ENCODE results near the gene PDS5A.
"Not testable (repeated sequence)": the region's sequence is repeated elsewhere in the genome, so short reads cannot be mapped to it uniquely, and the experiment has no call there.

The PDS5A gene

GRCh38 chr4:39905656-39906055 is 72.1 kb downstream of the PDS5A start:
- DNase-seq (ENCODE audit: low spot score), result no peak

DNA sequence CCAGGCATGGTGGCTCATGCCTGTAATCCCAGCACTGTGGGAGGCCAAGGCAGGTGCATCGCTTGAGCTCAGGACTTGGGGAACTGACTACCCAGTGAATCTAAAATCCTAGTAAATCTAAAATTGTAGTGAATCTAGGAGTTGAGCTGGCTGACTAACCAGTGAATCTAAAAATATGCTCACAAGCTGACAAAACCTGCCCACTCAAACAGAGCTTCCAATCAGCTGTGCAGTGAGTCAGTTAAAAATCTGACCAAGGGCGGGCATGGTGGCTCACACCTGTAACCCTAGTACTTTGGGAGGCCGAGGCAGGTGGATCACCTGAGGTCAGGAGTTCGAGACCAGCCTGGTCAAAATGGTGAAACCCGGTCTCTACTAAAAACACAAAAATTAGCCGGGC is 72.7 kb downstream of the PDS5A start:
- not testable (repeated sequence) for DNase-seq (ENCODE audit: low spot score)

- no peak for DNase-seq (ENCODE audit: low spot score)
Observed at GRCh38 chr4:39900966-39901365, 76.7 kb downstream of the PDS5A start.

GRCh38 chr4:39899291-39899690 is 78.4 kb downstream of the PDS5A start:
- DNase-seq (ENCODE audit: low spot score), result no peak

- no peak for DNase-seq (ENCODE audit: low spot score)
Observed at GRCh38 chr4:39898015-39898414, 79.7 kb downstream of the PDS5A start.

DNA sequence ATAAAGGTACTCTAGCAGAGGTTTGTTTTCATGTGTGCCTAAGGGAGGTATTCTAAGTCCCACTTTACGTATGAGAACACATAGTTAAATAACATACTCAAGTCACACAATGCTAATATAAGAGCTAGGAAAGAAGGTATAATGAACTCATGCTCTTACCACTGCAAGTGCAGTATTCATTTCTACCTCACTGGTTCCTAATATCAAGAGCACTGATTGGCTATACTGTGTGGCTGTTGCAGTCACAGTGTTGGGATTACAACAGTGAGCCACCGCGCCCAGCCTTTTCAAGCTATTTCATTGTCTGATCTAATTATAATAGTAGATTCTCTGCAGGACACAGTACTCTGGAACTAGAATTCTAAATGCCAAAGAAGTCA is 84.0 kb downstream of the PDS5A start:
- no peak for DNase-seq (ENCODE audit: low spot score)

- DNase-seq (ENCODE audit: low spot score), result no peak
Observed at GRCh38 chr4:39892988-39893692, 84.6 kb downstream of the PDS5A start.

GRCh38 chr4:39889226-39889625 is 88.5 kb downstream of the PDS5A start:
- DNase-seq (ENCODE audit: low spot score), result peak; percentile 34

- DNase-seq (ENCODE audit: low spot score), result no peak
Observed at GRCh38 chr4:39888541-39888940, 89.2 kb downstream of the PDS5A start.

DNA sequence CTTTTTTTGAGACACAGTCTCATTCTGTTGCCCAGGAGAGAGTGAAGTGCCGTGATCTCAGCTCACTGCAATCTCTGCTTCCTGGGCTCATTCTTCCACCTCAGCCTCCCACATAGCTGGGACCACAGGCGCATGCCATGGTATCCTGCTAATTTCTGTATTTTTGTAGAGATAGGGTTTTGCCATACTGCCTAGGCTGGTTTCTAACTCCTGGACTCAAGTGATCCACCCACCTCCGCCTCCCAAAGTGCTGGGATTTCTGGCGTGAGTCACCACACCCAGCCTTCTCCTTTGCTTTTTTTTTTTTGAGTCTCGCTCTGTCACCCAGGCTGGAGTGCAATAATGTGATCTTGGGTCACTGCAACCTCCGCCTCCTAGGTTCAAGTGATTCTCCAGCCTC is 94.1 kb downstream of the PDS5A start:
- DNase-seq (ENCODE audit: low spot score), result no peak

GRCh38 chr4:39881789-39882188 is 95.9 kb downstream of the PDS5A start:
- DNase-seq (ENCODE audit: low spot score), result no peak

DNA sequence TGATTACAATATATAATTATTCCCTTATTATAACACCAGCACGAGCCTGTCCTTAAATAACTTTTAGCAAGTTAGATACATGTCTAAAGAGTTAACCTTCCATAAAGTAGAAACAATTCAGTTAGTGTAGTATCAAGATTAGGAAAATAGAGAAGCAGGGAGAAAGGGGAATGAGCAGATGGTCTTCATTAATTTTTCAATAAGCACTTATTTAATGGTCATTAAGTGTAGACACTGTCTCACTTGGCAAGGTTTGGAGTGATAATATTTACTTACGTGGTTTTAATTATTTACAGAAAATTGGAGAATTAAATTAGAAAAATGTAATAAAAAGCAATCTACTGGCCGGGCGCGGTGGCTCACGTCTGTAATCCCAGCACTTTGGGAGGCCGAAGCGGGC is 99.7 kb downstream of the PDS5A start:
- DNase-seq (ENCODE audit: low spot score), result no peak

DNA sequence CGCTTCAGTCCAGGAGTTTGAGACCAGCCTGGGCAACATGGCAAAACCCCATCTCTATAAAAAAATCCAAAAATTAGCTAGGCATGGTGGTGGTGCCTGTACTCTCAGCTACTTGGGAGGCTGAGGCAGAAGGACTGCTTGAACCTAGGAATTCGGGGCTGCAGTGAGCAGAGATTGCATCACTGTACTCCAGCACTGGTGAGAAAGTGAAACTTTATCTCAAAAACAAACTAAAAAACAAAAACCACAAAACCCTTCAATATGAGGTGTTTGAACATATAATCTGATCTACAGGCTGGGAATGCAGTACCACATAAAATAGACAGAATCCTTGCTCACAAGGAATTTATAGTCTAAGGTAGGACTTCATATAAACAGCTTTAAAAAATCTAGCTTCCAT is 103.9 kb downstream of the PDS5A start:
- DNase-seq (ENCODE audit: low spot score), result no peak

DNA sequence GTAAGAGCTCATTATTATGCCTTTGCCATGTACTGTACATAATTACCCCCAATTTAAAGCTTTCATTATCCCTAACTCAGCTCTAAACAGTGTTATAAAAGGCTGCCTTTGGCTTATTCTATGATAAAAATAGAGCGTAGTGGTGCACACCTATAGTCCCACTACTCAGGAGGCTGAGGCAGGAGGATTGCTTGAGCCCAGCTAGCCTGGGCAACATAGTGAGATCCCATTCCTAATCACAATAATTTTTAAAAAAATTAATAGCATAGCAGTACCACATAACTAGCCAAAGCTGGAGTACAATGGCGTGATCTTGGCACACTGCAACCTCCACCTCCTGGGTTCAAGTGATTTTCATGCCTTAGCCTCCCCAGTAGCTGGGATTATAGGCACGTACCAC is 112.4 kb downstream of the PDS5A start:
- no peak for DNase-seq (ENCODE audit: low spot score)

DNA sequence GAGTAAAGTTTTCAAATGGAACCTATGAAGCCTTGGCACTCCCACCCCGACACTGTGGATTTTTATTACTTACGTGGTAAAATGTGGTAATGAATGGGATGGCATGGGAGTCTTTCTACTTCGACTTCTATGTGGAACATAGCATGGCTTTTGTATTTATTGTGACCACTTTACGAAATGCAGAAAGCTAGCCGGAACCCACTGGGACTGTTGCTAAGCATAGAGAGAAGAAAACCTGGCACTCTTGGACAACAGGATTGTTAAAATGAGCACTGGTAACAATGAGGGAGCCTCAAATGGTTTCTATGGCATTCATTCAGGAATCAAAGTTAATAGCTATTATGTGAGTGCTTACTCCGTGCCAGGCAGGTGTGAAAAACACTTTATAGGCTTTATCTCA is 113.3 kb downstream of the PDS5A start:
- DNase-seq (ENCODE audit: low spot score), result no peak

DNA sequence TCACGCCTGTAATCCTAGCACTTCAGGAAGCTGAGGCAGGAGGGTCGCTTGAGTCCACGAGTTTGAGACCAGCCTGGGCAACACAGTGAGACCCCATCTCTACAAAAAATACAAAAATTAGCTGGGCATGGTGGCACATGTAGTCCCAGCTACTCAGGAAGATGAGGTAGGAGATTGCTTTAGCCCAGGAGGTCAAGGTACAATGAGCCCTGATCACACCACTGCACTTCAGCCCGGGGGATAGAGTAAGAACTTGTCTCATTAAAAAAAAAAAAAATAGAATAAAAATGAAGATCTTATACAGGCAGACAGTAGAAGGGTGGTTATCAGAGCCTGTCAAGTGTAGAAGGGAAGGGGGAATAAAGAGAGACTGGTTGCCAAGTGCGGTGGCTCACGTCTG is 116.9 kb downstream of the PDS5A start:
- DNase-seq (ENCODE audit: low spot score), result no peak

GRCh38 chr4:39855909-39856512 is 121.7 kb downstream of the PDS5A start:
- DNase-seq (ENCODE audit: low spot score), result no peak

DNA sequence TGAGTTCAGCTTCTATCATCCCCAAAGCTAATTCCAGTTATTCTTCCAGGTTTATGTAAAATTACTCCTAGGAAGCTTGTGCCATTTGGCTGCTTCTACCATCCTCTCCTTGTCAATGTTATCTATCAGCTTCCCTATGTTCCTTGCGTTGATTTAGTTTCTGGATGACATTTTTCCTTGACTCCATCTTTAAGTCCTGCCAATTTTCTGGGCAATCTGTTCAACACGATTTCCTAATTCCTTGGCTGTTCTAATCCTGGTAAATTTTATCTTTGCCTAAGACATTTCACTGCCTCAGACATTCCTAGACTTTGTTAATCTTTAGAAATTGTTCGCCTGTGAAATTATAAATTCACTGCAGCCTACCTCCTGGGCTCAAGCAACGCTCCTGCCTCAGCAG is 125.1 kb downstream of the PDS5A start:
- no peak for DNase-seq (ENCODE audit: low spot score)

DNA sequence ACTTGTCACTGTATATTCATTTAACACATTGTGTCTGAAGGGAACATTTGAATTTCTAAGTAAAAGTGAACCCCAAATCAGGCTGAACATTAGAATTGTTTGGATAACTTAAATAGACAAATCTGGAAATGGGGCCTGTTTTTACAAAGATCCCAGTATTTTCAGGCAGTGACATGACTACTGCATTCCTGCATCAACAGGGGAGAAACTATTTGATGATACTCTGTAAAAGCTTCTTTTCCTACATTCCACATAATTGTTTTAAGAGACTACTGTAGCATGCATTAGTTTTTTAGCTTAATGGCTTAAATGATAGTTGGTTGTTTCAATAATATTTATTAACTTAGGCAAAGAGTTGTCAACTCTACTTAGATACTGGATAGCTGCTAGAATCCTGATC is 127.0 kb downstream of the PDS5A start:
- DNase-seq (ENCODE audit: low spot score), result no peak

DNA sequence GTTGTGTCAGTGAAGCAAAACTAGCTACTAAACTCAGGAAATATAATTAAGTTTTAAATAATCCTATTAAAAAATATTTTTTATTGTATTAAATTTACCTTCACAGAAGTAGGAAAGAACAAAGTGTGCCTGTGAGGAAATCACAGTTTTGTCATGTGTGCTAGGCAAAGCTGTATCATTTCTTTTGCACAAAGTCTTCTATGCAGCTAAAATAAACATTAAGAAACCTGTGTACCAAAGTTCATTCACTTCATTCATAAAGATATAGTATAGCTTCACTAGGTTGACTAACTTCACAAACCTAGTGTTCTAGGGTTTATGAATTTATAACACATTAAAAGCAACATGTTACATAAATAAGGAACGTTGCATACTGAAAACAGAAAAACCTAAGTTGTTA is 131.0 kb downstream of the PDS5A start:
- no peak for DNase-seq (ENCODE audit: low spot score)

GRCh38 chr4:39846120-39846519 is 131.6 kb downstream of the PDS5A start:
- no peak for DNase-seq (ENCODE audit: low spot score)

- DNase-seq (ENCODE audit: low spot score), result no peak
Observed at GRCh38 chr4:39841894-39842293, 135.8 kb downstream of the PDS5A start.

DNA sequence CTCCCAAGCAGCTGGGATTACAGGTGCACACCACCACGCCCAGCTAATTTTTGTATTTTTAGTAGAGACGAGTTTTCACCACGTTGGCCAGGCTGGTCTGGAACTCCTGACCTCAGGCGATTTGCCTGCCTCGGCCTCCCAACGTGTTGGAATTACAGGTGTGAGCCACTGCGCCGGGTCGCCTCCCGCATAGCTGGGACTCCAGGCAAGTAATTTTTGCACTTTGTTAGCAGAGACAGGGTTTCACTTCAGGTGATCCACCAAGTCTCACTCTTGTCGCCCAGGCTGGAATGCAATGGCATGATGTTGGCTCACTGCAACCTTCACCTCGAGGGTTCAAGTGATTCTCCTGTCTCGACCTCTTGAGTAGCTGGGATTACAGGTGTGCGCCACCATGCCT is 137.2 kb downstream of the PDS5A start:
- DNase-seq (ENCODE audit: low spot score), result not testable (repeated sequence)

- DNase-seq (ENCODE audit: low spot score), result no peak
Observed at GRCh38 chr4:39840027-39840426, 137.7 kb downstream of the PDS5A start.
